ENCODE data around the gene NKD1. TPM values are rescaled to one million over a fixed set of nuclear protein-coding genes. Genes with fewer than 3 reads are reported as not detected.

The NKD1 gene
- total and polyA plus RNA-seq, 2 donors (not counting 1 experiment from before 2014, with no cell fraction given): 0.16 to 1.9 TPM

DNA sequence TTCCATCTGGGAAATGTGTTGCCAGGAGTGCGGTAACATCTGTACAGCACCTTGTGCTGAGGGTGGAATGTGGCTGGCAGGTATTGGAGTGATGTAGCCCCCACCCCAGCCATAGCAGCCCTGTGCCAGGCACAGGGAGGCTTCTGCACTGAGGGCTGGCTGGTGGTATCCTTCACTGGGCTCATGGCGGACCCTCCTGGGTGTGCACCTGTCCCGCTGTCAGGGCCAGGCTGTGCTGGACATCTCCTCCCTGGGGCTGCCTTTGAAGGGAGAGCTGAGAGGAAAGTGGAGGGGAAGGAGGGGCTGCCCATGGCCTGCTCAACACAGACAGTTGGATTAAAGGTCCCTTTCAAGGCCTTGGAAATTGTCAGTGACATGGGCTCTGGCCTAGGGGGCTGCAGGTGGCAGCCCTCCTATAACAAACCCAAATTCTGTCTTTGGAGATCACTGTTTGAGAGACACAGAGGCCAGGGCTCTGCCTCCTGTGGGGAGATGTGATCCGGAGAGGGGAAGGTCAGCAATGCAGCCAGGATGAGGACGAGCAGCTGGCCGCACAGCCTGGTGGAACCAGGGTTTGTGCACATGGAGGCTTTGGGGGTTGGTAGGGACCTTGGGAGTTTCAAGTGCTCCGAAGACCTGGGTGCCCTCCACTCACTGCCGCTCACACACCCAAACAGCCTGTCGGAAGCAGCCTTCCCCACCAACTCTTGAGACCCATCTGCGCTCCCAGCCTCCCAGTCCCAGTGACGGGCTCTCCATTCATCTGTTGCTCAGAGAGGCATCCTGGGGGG lies 22.8 kb downstream of the NKD1 start:
- Mint-ChIP-seq H3K9me3 (ENCODE audit: insufficient read depth) (no peaks in the 10 kb centered on the region), H3K27ac (no peak overlapping the region), H3K4me1 (no peaks in the 10 kb centered on the region), H3K4me3 (no peak overlapping the region), H3K27me3 (peaks cover 3% of the 10 kb centered on the region)
- H3K27me3 ChIP-seq (replicated peaks in 1 of 4; ENCODE audit: control extremely low read depth in 1 of 4, control insufficient read depth in 3 of 4, insufficient read depth in 4 of 4, low read length in 3 of 4): peaks cover 0 to 2% (median 1%) of the 10 kb centered on the region in 4 experiments
- H3K9me3 ChIP-seq (ENCODE audit: control extremely low read depth in 1 of 3, control insufficient read depth in 2 of 3, insufficient read depth in 1 of 3, low read length in 2 of 3): no peaks in the 10 kb centered on the region
- TF ChIP-seq, protein P1, sequence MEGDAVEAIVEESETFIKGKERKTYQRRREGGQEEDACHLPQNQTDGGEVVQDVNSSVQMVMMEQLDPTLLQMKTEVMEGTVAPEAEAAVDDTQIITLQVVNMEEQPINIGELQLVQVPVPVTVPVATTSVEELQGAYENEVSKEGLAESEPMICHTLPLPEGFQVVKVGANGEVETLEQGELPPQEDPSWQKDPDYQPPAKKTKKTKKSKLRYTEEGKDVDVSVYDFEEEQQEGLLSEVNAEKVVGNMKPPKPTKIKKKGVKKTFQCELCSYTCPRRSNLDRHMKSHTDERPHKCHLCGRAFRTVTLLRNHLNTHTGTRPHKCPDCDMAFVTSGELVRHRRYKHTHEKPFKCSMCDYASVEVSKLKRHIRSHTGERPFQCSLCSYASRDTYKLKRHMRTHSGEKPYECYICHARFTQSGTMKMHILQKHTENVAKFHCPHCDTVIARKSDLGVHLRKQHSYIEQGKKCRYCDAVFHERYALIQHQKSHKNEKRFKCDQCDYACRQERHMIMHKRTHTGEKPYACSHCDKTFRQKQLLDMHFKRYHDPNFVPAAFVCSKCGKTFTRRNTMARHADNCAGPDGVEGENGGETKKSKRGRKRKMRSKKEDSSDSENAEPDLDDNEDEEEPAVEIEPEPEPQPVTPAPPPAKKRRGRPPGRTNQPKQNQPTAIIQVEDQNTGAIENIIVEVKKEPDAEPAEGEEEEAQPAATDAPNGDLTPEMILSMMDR (IDR thresholded peaks at IDR 0.05): no peak
- no peak for TF ChIP-seq EZH2 (IDR thresholded peaks at IDR 0.05; ENCODE audit: borderline replicate concordance, insufficient read depth, low read depth, low read length, poor library complexity, severe bottlenecking)
- H2AFZ ChIP-seq (ENCODE audit: insufficient read depth, low read depth, low read length, poor library complexity, severe bottlenecking): no peak overlapping the region
- POLR2A ChIA-PET: no interaction called here
- no peaks in the 10 kb centered on the region for H4K20me1 ChIP-seq (ENCODE audit: control insufficient read depth, insufficient read depth, low read length, poor library complexity, severe bottlenecking)
- no peak overlapping the region for H3K9ac ChIP-seq (ENCODE audit: low read length)
- DNase-seq (no peak), ATAC-seq (ENCODE audit: low read depth) (no peak)
- no peaks in the 10 kb centered on the region for H3K4me1 ChIP-seq (ENCODE audit: control insufficient read depth in 2 of 2, insufficient read depth in 2 of 2, low read length in 2 of 2)
- intact Hi-C loops (cut with micrococcal nuclease): no loop called here
- H3K79me2 ChIP-seq (ENCODE audit: control insufficient read depth, insufficient read depth, low read length): no peaks in the 10 kb centered on the region
- WGBS (ENCODE audit: insufficient coverage): 94% methylated on average over 10 of the region's 11 CpGs
- H3K4me3 ChIP-seq (ENCODE audit: control extremely low read depth in 1 of 5, extremely low read depth in 1 of 5, insufficient read depth in 1 of 5, low read depth in 2 of 5, low read length in 4 of 5): no peak overlapping the region
- no peak overlapping the region for H3K4me2 ChIP-seq (replicated peaks; ENCODE audit: low read depth, low read length, poor library complexity, severe bottlenecking)
- no peak overlapping the region for H3K27ac ChIP-seq (ENCODE audit: low read length in 2 of 2)
- no peaks in the 10 kb centered on the region for H3K36me3 ChIP-seq (replicated peaks in 1 of 2; ENCODE audit: control extremely low read depth in 1 of 2, control insufficient read depth in 1 of 2, extremely low read depth in 1 of 2, insufficient read depth in 2 of 2, low read length in 1 of 2)
- CTCF ChIA-PET: no interaction called here

GRCh38 chr16:50571786-50572185 lies 23.6 kb downstream of the NKD1 start:
- no peak overlapping the region for H3K27ac Mint-ChIP-seq
- no peak for ATAC-seq (ENCODE audit: low read depth)
- DNase-seq: no peak
- 95% methylated on average over 7 of the region's 7 CpGs for WGBS (ENCODE audit: insufficient coverage)
- H3K9me3 Mint-ChIP-seq (ENCODE audit: insufficient read depth): no peaks in the 10 kb centered on the region
- Histone ChIP-seq H4K20me1 (ENCODE audit: control insufficient read depth, insufficient read depth, low read length, poor library complexity, severe bottlenecking) (no peaks in the 10 kb centered on the region), H3K79me2 (ENCODE audit: control insufficient read depth, insufficient read depth, low read length) (no peaks in the 10 kb centered on the region), H3K4me3 (ENCODE audit: control extremely low read depth in 1 of 5, extremely low read depth in 1 of 5, insufficient read depth in 1 of 5, low read depth in 2 of 5, low read length in 4 of 5) (no peak overlapping the region), H3K9ac (ENCODE audit: low read length) (no peak overlapping the region), H3K27me3 (replicated peaks in 1 of 4; ENCODE audit: control extremely low read depth in 1 of 4, control insufficient read depth in 3 of 4, insufficient read depth in 4 of 4, low read length in 3 of 4) (peaks cover 0 to 2% (median 1%) of the 10 kb centered on the region in 4 experiments), H3K36me3 (replicated peaks in 1 of 2; ENCODE audit: control extremely low read depth in 1 of 2, control insufficient read depth in 1 of 2, extremely low read depth in 1 of 2, insufficient read depth in 2 of 2, low read length in 1 of 2) (no peaks in the 10 kb centered on the region), H3K9me3 (ENCODE audit: control extremely low read depth in 1 of 3, control insufficient read depth in 2 of 3, insufficient read depth in 1 of 3, low read length in 2 of 3) (no peaks in the 10 kb centered on the region), H3K4me1 (ENCODE audit: control insufficient read depth in 2 of 2, insufficient read depth in 2 of 2, low read length in 2 of 2) (no peaks in the 10 kb centered on the region), H2AFZ (ENCODE audit: insufficient read depth, low read depth, low read length, poor library complexity, severe bottlenecking) (no peak overlapping the region), H3K4me2 (replicated peaks; ENCODE audit: low read depth, low read length, poor library complexity, severe bottlenecking) (no peak overlapping the region), H3K27ac (ENCODE audit: low read length in 2 of 2) (no peak overlapping the region)
- H3K4me3 Mint-ChIP-seq: no peak overlapping the region
- POLR2A ChIA-PET: no interaction called here
- H3K4me1 Mint-ChIP-seq: no peaks in the 10 kb centered on the region
- TF ChIP-seq, protein P1 (IDR thresholded peaks at IDR 0.05): no peak
- TF ChIP-seq EZH2 (IDR thresholded peaks at IDR 0.05; ENCODE audit: borderline replicate concordance, insufficient read depth, low read depth, low read length, poor library complexity, severe bottlenecking): no peak
- peaks cover 3% of the 10 kb centered on the region for H3K27me3 Mint-ChIP-seq
- intact Hi-C loops (cut with micrococcal nuclease): no loop called here
- CTCF ChIA-PET: no interaction called here
